BE2C (cell line): ENCODE measurements around the gene MYO10.

Experiments used
- DNase-seq: peaks from one replicate; pipeline ENCODE4 v3.0.0-alpha.2; 2020
- H3K27me3 ChIP-seq: fragments of 250-450 bp; sonication (Bioruptor Pico); 2 replicates; pipeline ENCODE4 v1.5.1; 2020; ENCODE audit warnings: mild to moderate bottlenecking
- H3K36me3 ChIP-seq: fragments of 250-450 bp; sonication (Bioruptor Pico); 2 replicates; pipeline ENCODE4 v1.5.1; 2020; ENCODE audit warnings: mild to moderate bottlenecking
- H3K4me1 ChIP-seq: fragments of 250-450 bp; sonication (Bioruptor Pico); 2 replicates; pipeline ENCODE4 v1.5.1; 2020
- H3K4me3 ChIP-seq: 2 replicates; pipeline ENCODE4 v1.5.1; 2011; ENCODE audit warnings: low read depth, low read length
- H3K9me3 ChIP-seq: fragments of 250-450 bp; sonication (Bioruptor Pico); 2 replicates; pipeline ENCODE4 v1.5.1; 2020
- CTCF ChIP-seq: IDR thresholded peaks from 2 replicates; pipeline ENCODE4 v1.5.1; 2012; ENCODE audit warnings: mild to moderate bottlenecking, low read depth, low read length

The MYO10 gene

GRCh38 chr5:16806711-16807546 lies 129.2 kb downstream of the MYO10 start:
- TF ChIP-seq CTCF = no peak
- no peak for DNase-seq
- H3K4me3 ChIP-seq = no peak overlapping the region

GRCh38 chr5:16805486-16805885 lies 130.6 kb downstream of the MYO10 start:
- no peaks in the 10 kb centered on the region for H3K4me1 ChIP-seq
- no peaks in the 10 kb centered on the region for H3K36me3 ChIP-seq
- peaks cover 4% of the 10 kb centered on the region; the same call in 1 of the 2 replicates for H3K27me3 ChIP-seq
- H3K4me3 ChIP-seq = no peak overlapping the region
- H3K9me3 ChIP-seq = no peaks in the 10 kb centered on the region
- TF ChIP-seq CTCF = no peak
- no peak for DNase-seq

More at GRCh38 chr5:16806711-16807546, 129.2 kb downstream of the MYO10 start:
- Histone ChIP-seq H3K27me3 (no peaks in the 10 kb centered on the region), H3K4me1 (no peaks in the 10 kb centered on the region), H3K9me3 (no peaks in the 10 kb centered on the region), H3K36me3 (no peaks in the 10 kb centered on the region)

GRCh38 chr5:16803831-16804230 lies 132.3 kb downstream of the MYO10 start:
- DNase-seq = no peak
- no peaks in the 10 kb centered on the region for H3K9me3 ChIP-seq

GRCh38 chr5:16800477-16800876 lies 135.6 kb downstream of the MYO10 start:
- H3K9me3 ChIP-seq = no peaks in the 10 kb centered on the region

More at GRCh38 chr5:16803831-16804230, 132.3 kb downstream of the MYO10 start:
- H3K4me3 ChIP-seq = no peak overlapping the region
- TF ChIP-seq CTCF = no peak
- H3K4me1 ChIP-seq = no peaks in the 10 kb centered on the region
- H3K36me3 ChIP-seq = no peaks in the 10 kb centered on the region
- H3K27me3 ChIP-seq = peaks cover 4% of the 10 kb centered on the region; the same call in 1 of the 2 replicates

GRCh38 chr5:16799796-16800195 lies 136.3 kb downstream of the MYO10 start:
- Histone ChIP-seq H3K27me3 (peaks cover 4% of the 10 kb centered on the region; the same call in 1 of the 2 replicates), H3K4me1 (no peaks in the 10 kb centered on the region), H3K4me3 (no peak overlapping the region), H3K36me3 (no peaks in the 10 kb centered on the region), H3K9me3 (no peaks in the 10 kb centered on the region)
- TF ChIP-seq CTCF = no peak
- DNase-seq = no peak

More at GRCh38 chr5:16800477-16800876, 135.6 kb downstream of the MYO10 start:
- Histone ChIP-seq H3K36me3 (no peaks in the 10 kb centered on the region), H3K27me3 (peaks cover 4% of the 10 kb centered on the region; the same call in 1 of the 2 replicates), H3K4me1 (no peaks in the 10 kb centered on the region), H3K4me3 (no peak overlapping the region)
- no peak for DNase-seq
- no peak for TF ChIP-seq CTCF

- Histone ChIP-seq H3K4me1 (no peaks in the 10 kb centered on the region), H3K9me3 (no peaks in the 10 kb centered on the region), H3K36me3 (no peaks in the 10 kb centered on the region), H3K4me3 (no peak overlapping the region), H3K27me3 (peaks cover 4% of the 10 kb centered on the region; the same call in 1 of the 2 replicates)
- no peak for TF ChIP-seq CTCF
- no peak for DNase-seq
These were observed 138.1 kb downstream of the MYO10 start for GRCh38 chr5:16797951-16798350.
